RWPE2 (cell line): ENCODE data around the gene COP1.
"Not testable (repeated sequence)": the region's sequence is repeated elsewhere in the genome, so short reads cannot be mapped to it uniquely, and the experiment has no call there.

ENCODE experiments used
- ATAC-seq: fragments of 200-7000 bp; cut with Tn5 transposase; 3 replicates; pipeline ENCODE4 v1.9.1; 2021; ENCODE audit warnings: low read depth
- DNase-seq: peaks from one replicate; pipeline ENCODE4 v3.0.0-alpha.2; 2020; ENCODE audit warnings: low spot score
- H3K27ac ChIP-seq: fragments of 450-650 bp; 2 replicates; pipeline ENCODE4 v1.5.1; 2017; ENCODE audit warnings: mild to moderate bottlenecking; ENCODE audit not compliant: poor library complexity, severe bottlenecking
- H3K27me3 ChIP-seq: fragments of 250-450 bp; sonication (Bioruptor Pico); 2 replicates; pipeline ENCODE4 v1.5.1; 2021; ENCODE audit warnings: mild to moderate bottlenecking, moderate library complexity; ENCODE audit not compliant: insufficient read depth, poor library complexity, severe bottlenecking
- H3K36me3 ChIP-seq: fragments of 250-450 bp; sonication (Bioruptor Pico); 2 replicates; pipeline ENCODE4 v1.5.1; 2020; ENCODE audit warnings: low read depth, mild to moderate bottlenecking, moderate library complexity
- H3K4me1 ChIP-seq: fragments of 250-450 bp; sonication (Bioruptor Pico); 2 replicates; pipeline ENCODE4 v1.5.1; 2021; ENCODE audit warnings: mild to moderate bottlenecking, moderate library complexity; ENCODE audit not compliant: insufficient read depth, poor library complexity, severe bottlenecking
- H3K4me3 ChIP-seq: fragments of 250-450 bp; sonication (Bioruptor Pico); 2 replicates; pipeline ENCODE4 v1.5.1; 2021; ENCODE audit warnings: mild to moderate bottlenecking, moderate library complexity; ENCODE audit not compliant: severe bottlenecking
- H3K9me3 ChIP-seq: fragments of 250-450 bp; sonication (Bioruptor Pico); 2 replicates; pipeline ENCODE4 v1.5.1; 2021; ENCODE audit warnings: mild to moderate bottlenecking, moderate library complexity; ENCODE audit not compliant: severe bottlenecking
- TF ChIP-seq, protein P1 (sequence below): fragments of 450-650 bp; IDR thresholded peaks from one replicate; pipeline ENCODE4 v1.5.1; 2017; ENCODE audit warnings: mild to moderate bottlenecking, moderate library complexity; ENCODE audit not compliant: poor library complexity, severe bottlenecking

Gene COP1

DNA sequence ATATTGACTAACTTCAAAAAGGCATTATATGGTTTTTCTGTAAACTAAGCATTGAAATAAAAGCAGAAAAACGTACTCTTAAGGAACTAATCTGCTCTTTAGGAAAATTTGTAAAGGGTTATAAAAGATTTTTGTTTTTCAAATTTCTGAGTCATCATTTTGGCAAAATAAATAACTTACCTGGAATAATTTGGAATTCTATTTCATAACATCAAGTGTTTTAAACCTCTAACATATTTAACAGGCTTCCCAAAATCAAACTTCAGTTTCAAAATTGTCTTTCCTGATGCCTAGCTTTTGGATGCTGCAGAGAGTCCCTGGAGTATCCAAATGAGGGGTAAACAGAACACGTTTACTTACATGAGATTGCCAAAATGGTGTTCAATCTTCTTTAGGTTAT lies 108.5 kb downstream of the COP1 start:
- Histone ChIP-seq H3K27ac (no peak overlapping the region), H3K4me3 (no peak overlapping the region), H3K36me3 (peaks cover 20% of the 10 kb centered on the region), H3K9me3 (peaks cover 6% of the 10 kb centered on the region), H3K27me3 (no peaks in the 10 kb centered on the region), H3K4me1 (no peaks in the 10 kb centered on the region)
- TF ChIP-seq, protein P1, sequence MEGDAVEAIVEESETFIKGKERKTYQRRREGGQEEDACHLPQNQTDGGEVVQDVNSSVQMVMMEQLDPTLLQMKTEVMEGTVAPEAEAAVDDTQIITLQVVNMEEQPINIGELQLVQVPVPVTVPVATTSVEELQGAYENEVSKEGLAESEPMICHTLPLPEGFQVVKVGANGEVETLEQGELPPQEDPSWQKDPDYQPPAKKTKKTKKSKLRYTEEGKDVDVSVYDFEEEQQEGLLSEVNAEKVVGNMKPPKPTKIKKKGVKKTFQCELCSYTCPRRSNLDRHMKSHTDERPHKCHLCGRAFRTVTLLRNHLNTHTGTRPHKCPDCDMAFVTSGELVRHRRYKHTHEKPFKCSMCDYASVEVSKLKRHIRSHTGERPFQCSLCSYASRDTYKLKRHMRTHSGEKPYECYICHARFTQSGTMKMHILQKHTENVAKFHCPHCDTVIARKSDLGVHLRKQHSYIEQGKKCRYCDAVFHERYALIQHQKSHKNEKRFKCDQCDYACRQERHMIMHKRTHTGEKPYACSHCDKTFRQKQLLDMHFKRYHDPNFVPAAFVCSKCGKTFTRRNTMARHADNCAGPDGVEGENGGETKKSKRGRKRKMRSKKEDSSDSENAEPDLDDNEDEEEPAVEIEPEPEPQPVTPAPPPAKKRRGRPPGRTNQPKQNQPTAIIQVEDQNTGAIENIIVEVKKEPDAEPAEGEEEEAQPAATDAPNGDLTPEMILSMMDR = no peak
- ATAC-seq (no peak), DNase-seq (no peak)

DNA sequence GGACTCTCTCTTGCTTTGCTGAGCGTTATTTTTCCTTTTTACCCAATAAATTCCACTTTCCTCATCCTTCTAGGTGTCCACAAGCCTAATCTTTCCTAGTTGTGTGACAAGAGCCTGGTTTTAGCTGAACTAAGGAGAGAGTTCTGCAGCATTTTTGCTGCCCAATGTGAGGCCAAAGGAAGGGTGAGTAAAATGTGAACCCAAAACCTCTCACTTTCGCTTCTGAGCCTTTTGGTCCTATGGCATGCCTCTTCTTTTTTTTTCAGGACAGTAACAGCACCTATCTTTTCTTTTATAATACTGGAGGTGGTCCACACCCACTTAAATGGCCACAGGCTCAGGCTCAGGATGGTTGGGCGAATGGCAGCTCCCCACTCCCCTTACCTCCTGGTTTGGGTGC lies 111.1 kb downstream of the COP1 start:
- H3K9me3 ChIP-seq = peaks cover 6% of the 10 kb centered on the region
- no peak overlapping the region for H3K27ac ChIP-seq
- no peaks in the 10 kb centered on the region for H3K4me1 ChIP-seq
- DNase-seq = no peak
- TF ChIP-seq, protein P1 = no peak
- no peak overlapping the region for H3K4me3 ChIP-seq
- peaks cover 20% of the 10 kb centered on the region for H3K36me3 ChIP-seq
- no peaks in the 10 kb centered on the region for H3K27me3 ChIP-seq
- ATAC-seq = no peak

DNA sequence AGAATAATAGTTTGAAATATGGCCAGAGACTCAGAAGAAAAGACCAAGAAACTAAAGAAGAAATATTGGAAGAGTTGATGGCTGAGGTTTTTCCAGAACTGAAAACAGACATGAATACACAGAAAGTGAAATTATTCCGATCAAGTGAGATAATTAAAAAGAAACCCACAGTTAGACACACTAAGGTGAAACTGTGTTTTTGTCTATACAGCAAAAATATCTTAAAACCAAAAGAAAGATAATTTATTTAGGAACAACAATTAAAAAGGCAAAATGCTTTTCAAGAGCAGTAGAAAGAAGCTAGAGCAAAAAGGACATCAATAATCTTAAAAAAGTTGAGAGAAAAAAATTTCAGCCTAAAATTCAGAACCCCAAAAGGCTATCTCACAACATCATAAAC lies 116.3 kb downstream of the COP1 start:
- DNase-seq (no peak), ATAC-seq (no peak)
- Histone ChIP-seq H3K36me3 (peaks cover under 1% of the 10 kb centered on the region; the same call in 1 of the 2 replicates), H3K27ac (no peak overlapping the region), H3K9me3 (no peaks in the 10 kb centered on the region), H3K27me3 (no peaks in the 10 kb centered on the region), H3K4me1 (no peaks in the 10 kb centered on the region), H3K4me3 (no peak overlapping the region)
- TF ChIP-seq, protein P1 = no peak

DNA sequence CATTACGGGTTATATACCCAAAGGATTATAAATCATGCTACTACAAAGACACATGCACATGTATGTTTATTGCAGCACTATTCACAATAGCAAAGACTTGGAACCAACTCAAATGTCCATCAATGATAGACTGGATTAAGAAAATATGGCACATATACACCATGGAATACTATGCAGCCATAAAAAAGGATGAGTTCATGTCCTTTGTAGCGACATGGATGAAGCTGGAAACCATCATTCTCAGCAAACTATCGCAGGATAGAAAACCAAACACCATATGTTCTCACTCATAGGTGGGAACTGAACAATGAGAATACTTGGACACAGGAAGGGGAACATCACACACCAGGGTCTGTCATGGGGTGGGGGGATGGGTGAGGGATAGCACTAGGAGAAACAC lies 119.3 kb downstream of the COP1 start:
- ATAC-seq, H3K36me3 ChIP-seq, H3K9me3 ChIP-seq, DNase-seq, H3K27ac ChIP-seq, H3K4me3 ChIP-seq, H3K4me1 ChIP-seq, H3K27me3 ChIP-seq: not testable (repeated sequence)

DNA sequence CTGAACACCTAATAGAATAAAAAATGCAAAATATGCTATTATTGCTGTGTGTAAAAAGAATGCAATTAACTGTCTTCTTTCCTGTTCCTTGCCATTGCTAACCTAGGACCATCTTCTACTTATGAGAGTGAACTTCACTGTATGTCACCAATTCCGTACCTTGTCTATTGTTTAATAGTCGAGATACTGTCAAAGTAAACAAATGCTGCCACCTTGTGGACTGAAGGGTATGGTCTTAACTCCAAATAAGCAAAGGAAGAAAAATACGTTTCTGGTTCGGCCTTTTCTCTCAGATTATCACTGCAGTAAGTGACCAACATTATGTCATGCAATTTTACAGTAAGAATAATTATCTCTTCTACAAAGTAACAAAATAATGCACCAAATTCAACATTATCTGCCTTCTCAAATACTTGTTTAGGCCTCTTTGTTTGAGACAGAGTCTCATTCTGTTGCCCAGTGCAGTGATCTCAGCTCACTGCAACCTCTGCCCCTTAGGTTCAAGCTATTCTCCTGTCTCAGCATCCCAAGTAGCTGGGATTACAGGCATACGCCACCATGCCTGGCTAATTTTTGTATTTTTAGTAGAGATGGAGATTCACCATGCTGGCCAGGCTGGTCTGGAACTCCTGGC lies 133.4 kb downstream of the COP1 start:
- DNase-seq = no peak
- TF ChIP-seq, protein P1 = peak; percentile 85
- Histone ChIP-seq H3K4me3 (no peak overlapping the region), H3K27me3 (no peaks in the 10 kb centered on the region), H3K4me1 (no peaks in the 10 kb centered on the region), H3K9me3 (no peaks in the 10 kb centered on the region), H3K36me3 (peaks cover 38% of the 10 kb centered on the region), H3K27ac (no peak overlapping the region)
- peak; percentile 81 for ATAC-seq
